Liver (tissue), 9 donors: ENCODE results near the gene ST7L. TPM values are rescaled to one million over a fixed set of nuclear protein-coding genes. Genes with fewer than 3 reads are reported as not detected.

Experiments
- DNase-seq: peaks from one replicate; pipeline ENCODE4 v3.0.0-alpha.2; 2017; ENCODE audit warnings: low spot score
- H3K27ac ChIP-seq, 2 donors: one replicate each; pipeline ENCODE4 v1.7.0; 2013; ENCODE audit warnings: inconsistent platforms in 2 of 2, low read length in 2 of 2, control low read depth in 1 of 2, low read depth in 1 of 2, mild to moderate bottlenecking in 1 of 2
- H3K27me3 ChIP-seq, 4 donors: one replicate each; pipeline versions ENCODE4 v1.6.1 to v1.7.0; 2013; ENCODE audit warnings: low read length in 3 of 4, inconsistent platforms in 1 of 4, mild to moderate bottlenecking in 1 of 4, moderate library complexity in 1 of 4; ENCODE audit not compliant: control insufficient read depth in 4 of 4, insufficient read depth in 4 of 4
- H3K36me3 ChIP-seq, 4 donors: one replicate each; pipeline versions ENCODE4 v1.6.1 to v1.7.0; 2013; ENCODE audit warnings: low read length in 3 of 4, mild to moderate bottlenecking in 3 of 4, low read depth in 1 of 4, moderate library complexity in 1 of 4; ENCODE audit not compliant: control insufficient read depth in 4 of 4, insufficient read depth in 3 of 4
- H3K4me1 ChIP-seq, 4 donors: one replicate each; pipeline versions ENCODE4 v1.6.1 to v1.7.0; 2013; ENCODE audit warnings: low read length in 3 of 4, mild to moderate bottlenecking in 3 of 4, moderate library complexity in 1 of 4; ENCODE audit not compliant: control insufficient read depth in 4 of 4, insufficient read depth in 4 of 4
- H3K4me3 ChIP-seq, 3 donors: one replicate each; pipeline versions ENCODE4 v1.6.1 to v1.7.0; 2013; ENCODE audit warnings: low read length in 3 of 3, control low read depth in 1 of 3, low read depth in 1 of 3, mild to moderate bottlenecking in 1 of 3
- H3K9ac ChIP-seq, 2 donors: one replicate each; pipeline ENCODE4 v1.7.0; 2013; ENCODE audit warnings: low read length in 2 of 2, mild to moderate bottlenecking in 2 of 2, moderate library complexity in 2 of 2, control low read depth in 1 of 2, low read depth in 1 of 2
- H3K9me3 ChIP-seq, 4 donors: one replicate each; pipeline versions ENCODE4 v1.6.1 to v1.7.0; 2013; ENCODE audit warnings: low read length in 3 of 4; ENCODE audit not compliant: control insufficient read depth in 4 of 4
- EGR1 ChIP-seq, 2 donors: IDR thresholded peaks; 2 replicates each; pipeline ENCODE4 v1.6.1; 2016 to 2018; ENCODE audit warnings: antibody characterized with exemption in 2 of 2, low read depth in 2 of 2
- FOXA2 ChIP-seq: IDR thresholded peaks from 2 replicates; pipeline ENCODE4 v1.6.1; 2016; ENCODE audit warnings: antibody characterized with exemption
- GABPA ChIP-seq, 2 donors: IDR thresholded peaks in 1 of 2; conservative IDR thresholded peaks in 1 of 2; 2 replicates each; pipeline ENCODE4 v1.6.1; 2016; ENCODE audit warnings: antibody characterized with exemption in 2 of 2, mild to moderate bottlenecking in 1 of 2, moderate library complexity in 1 of 2
- HNF4A ChIP-seq, 2 donors: conservative IDR thresholded peaks; 2 replicates each; pipeline ENCODE4 v1.6.1; 2016; ENCODE audit warnings: antibody characterized with exemption in 2 of 2, mild to moderate bottlenecking in 2 of 2
- HNF4G ChIP-seq: IDR thresholded peaks from 2 replicates; pipeline ENCODE4 v1.6.1; 2016; ENCODE audit warnings: antibody characterized with exemption
- JUND ChIP-seq, 2 donors: IDR thresholded peaks; 2 replicates each; pipeline ENCODE4 v1.6.1; 2016; ENCODE audit warnings: antibody characterized with exemption in 2 of 2
- NR2F2 ChIP-seq: IDR thresholded peaks from 2 replicates; pipeline ENCODE4 v1.6.1; 2016; ENCODE audit warnings: antibody characterized with exemption
- RAD21 ChIP-seq, 2 donors: IDR thresholded peaks; 2 replicates each; pipeline ENCODE4 v1.6.1; 2016; ENCODE audit warnings: antibody characterized with exemption in 2 of 2, mild to moderate bottlenecking in 2 of 2
- SP1 ChIP-seq: IDR thresholded peaks from 2 replicates; pipeline ENCODE4 v1.6.1; 2018; ENCODE audit warnings: antibody characterized with exemption, mild to moderate bottlenecking
- TAF1 ChIP-seq: conservative IDR thresholded peaks from 2 replicates; pipeline ENCODE4 v1.6.1; 2016; ENCODE audit warnings: antibody characterized with exemption, mild to moderate bottlenecking
- YY1 ChIP-seq: IDR thresholded peaks from 2 replicates; pipeline ENCODE4 v1.6.1; 2016; ENCODE audit warnings: antibody characterized with exemption, mild to moderate bottlenecking
- WGBS: extraction: QIAGEN DNeasy Blood & Tissue Kit; methylation state at CpG from one replicate; pipeline ENCODE4 v1.1.7; 2013; 5-methylcytosine and 5-hydroxymethylcytosine counted together
- polyA plus RNA-seq, 2 donors: library from polyadenylated mRNA; stranded (reverse) in 1 of 2; unstranded in 1 of 2; fragments of 200-250 nt in 1 of 2; fragments of >200 nt in 1 of 2; fragmentation: Nextera tagmentation in 1 of 2; extraction: Ambion mirVana in 1 of 2; gene quantifications; one replicate each; pipeline versions ENCODE4 v1.2.1 to v1.2.3, GENCODE V29; 2013 to 2015
- total RNA-seq, 2 donors: library from RNA; depleted of rRNA; stranded (reverse); fragments of >200 nt; gene quantifications; one replicate each; pipeline ENCODE4 v1.2.3, GENCODE V29; 2014
- TF ChIP-seq, protein P1 (sequence below): IDR thresholded peaks from 2 replicates; pipeline ENCODE4 v1.6.1; 2016; ENCODE audit warnings: antibody characterized with exemption
- TF ChIP-seq, protein P2 (sequence below): IDR thresholded peaks from 2 replicates; pipeline ENCODE4 v1.6.1; 2016; ENCODE audit warnings: antibody characterized with exemption
- TF ChIP-seq, protein P3 (sequence below): IDR thresholded peaks from 2 replicates; pipeline ENCODE4 v1.6.1; 2016; ENCODE audit warnings: antibody characterized with exemption
- TF ChIP-seq, protein P4 (sequence below): fragments of 150-350 bp; IDR thresholded peaks from 2 replicates; pipeline ENCODE4 v1.5.1; 2017; ENCODE audit warnings: improper control_type of control experiment, low read depth, low read length; ENCODE audit not compliant: missing input control
- TF ChIP-seq, protein P5 (sequence below): IDR thresholded peaks from 2 replicates; pipeline ENCODE4 v1.6.1; 2016; ENCODE audit warnings: antibody characterized with exemption, mild to moderate bottlenecking
- donor health status: healthy.
- donor health status: healthy.
- donor health status: healthy.
- donor health status: healthy.
- donor health status: healthy.

The ST7L gene
- total and polyA plus RNA-seq, 4 donors: 4.9 to 13.6 (median 9.5) TPM

DNA sequence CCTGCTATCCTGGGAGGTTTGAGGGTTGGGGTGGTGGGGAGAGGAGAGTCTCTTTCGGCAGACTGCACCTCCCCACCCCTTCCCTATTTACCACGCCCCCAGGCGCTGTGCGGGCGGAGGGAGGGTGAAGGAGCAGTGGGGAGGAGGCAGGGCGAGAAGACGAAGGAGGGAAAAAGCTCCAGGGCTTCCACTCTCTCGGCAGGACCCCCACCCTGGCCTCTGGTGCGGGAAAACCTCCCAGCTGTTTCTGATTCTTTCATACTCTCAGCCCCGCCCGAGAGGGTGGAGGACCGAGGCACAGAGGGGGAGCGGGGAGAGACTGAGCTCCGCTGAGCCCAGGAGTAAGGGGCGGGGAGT is 111.0 kb downstream of the ST7L start (continued):
- TF ChIP-seq, protein P1, sequence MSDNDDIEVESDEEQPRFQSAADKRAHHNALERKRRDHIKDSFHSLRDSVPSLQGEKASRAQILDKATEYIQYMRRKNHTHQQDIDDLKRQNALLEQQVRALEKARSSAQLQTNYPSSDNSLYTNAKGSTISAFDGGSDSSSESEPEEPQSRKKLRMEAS: no peak
- no peak for TF ChIP-seq GABPA (IDR thresholded peaks at IDR 0.05 in 1 of 2, conservative IDR thresholded peaks at IDR 0.05 in 1 of 2)

DNA sequence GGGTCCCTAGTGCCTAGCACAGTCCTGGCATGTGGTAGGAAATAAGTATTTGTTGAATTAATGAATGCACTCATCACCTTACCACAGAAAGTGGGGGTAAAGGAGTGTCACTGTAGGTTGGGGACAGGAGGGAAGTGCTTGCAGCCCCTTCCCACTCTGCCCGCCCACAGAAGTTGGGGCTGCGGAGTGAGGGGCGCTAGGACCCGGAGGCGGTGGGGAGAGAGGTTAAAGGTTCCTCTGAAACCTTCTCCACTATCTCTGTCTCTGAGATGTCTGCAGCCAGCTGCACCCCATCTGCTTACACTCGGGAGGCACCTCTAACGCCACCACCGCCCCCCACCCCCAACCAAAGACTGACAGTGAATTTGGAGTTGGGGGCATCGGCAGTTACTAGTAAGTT is 111.6 kb downstream of the ST7L start:
- no peaks in the 10 kb centered on the region for H3K9me3 ChIP-seq
- TF ChIP-seq FOXA2: no peak
- TF ChIP-seq, protein P2, sequence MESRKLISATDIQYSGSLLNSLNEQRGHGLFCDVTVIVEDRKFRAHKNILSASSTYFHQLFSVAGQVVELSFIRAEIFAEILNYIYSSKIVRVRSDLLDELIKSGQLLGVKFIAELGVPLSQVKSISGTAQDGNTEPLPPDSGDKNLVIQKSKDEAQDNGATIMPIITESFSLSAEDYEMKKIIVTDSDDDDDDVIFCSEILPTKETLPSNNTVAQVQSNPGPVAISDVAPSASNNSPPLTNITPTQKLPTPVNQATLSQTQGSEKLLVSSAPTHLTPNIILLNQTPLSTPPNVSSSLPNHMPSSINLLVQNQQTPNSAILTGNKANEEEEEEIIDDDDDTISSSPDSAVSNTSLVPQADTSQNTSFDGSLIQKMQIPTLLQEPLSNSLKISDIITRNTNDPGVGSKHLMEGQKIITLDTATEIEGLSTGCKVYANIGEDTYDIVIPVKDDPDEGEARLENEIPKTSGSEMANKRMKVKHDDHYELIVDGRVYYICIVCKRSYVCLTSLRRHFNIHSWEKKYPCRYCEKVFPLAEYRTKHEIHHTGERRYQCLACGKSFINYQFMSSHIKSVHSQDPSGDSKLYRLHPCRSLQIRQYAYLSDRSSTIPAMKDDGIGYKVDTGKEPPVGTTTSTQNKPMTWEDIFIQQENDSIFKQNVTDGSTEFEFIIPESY: no peak
- TF ChIP-seq NR2F2: no peak
- no peak for TF ChIP-seq RAD21 (IDR thresholded peaks at IDR 0.05)
- TF ChIP-seq EGR1 (IDR thresholded peaks at IDR 0.05; ENCODE audit: low read depth in 2 of 2): no peak
- no peak for TF ChIP-seq TAF1
- no peak for TF ChIP-seq JUND (IDR thresholded peaks at IDR 0.05)
- TF ChIP-seq SP1: no peak
- TF ChIP-seq, protein P3, sequence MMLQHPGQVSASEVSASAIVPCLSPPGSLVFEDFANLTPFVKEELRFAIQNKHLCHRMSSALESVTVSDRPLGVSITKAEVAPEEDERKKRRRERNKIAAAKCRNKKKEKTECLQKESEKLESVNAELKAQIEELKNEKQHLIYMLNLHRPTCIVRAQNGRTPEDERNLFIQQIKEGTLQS: no peak
- TF ChIP-seq HNF4G: no peak
- TF ChIP-seq, protein P4, sequence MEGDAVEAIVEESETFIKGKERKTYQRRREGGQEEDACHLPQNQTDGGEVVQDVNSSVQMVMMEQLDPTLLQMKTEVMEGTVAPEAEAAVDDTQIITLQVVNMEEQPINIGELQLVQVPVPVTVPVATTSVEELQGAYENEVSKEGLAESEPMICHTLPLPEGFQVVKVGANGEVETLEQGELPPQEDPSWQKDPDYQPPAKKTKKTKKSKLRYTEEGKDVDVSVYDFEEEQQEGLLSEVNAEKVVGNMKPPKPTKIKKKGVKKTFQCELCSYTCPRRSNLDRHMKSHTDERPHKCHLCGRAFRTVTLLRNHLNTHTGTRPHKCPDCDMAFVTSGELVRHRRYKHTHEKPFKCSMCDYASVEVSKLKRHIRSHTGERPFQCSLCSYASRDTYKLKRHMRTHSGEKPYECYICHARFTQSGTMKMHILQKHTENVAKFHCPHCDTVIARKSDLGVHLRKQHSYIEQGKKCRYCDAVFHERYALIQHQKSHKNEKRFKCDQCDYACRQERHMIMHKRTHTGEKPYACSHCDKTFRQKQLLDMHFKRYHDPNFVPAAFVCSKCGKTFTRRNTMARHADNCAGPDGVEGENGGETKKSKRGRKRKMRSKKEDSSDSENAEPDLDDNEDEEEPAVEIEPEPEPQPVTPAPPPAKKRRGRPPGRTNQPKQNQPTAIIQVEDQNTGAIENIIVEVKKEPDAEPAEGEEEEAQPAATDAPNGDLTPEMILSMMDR: no peak
- TF ChIP-seq, protein P1: no peak
- TF ChIP-seq, protein P5, sequence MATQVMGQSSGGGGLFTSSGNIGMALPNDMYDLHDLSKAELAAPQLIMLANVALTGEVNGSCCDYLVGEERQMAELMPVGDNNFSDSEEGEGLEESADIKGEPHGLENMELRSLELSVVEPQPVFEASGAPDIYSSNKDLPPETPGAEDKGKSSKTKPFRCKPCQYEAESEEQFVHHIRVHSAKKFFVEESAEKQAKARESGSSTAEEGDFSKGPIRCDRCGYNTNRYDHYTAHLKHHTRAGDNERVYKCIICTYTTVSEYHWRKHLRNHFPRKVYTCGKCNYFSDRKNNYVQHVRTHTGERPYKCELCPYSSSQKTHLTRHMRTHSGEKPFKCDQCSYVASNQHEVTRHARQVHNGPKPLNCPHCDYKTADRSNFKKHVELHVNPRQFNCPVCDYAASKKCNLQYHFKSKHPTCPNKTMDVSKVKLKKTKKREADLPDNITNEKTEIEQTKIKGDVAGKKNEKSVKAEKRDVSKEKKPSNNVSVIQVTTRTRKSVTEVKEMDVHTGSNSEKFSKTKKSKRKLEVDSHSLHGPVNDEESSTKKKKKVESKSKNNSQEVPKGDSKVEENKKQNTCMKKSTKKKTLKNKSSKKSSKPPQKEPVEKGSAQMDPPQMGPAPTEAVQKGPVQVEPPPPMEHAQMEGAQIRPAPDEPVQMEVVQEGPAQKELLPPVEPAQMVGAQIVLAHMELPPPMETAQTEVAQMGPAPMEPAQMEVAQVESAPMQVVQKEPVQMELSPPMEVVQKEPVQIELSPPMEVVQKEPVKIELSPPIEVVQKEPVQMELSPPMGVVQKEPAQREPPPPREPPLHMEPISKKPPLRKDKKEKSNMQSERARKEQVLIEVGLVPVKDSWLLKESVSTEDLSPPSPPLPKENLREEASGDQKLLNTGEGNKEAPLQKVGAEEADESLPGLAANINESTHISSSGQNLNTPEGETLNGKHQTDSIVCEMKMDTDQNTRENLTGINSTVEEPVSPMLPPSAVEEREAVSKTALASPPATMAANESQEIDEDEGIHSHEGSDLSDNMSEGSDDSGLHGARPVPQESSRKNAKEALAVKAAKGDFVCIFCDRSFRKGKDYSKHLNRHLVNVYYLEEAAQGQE: no peak
- TF ChIP-seq YY1: no peak
- TF ChIP-seq GABPA (IDR thresholded peaks at IDR 0.05 in 1 of 2, conservative IDR thresholded peaks at IDR 0.05 in 1 of 2): no peak
- no peak for TF ChIP-seq HNF4A (conservative IDR thresholded peaks at IDR 0.05)
- no peak for DNase-seq
- H3K27me3 ChIP-seq: peaks cover 0 to 27% (median 7%) of the 10 kb centered on the region in 4 donors
- no peak overlapping the region for H3K4me3 ChIP-seq
- H3K4me1 ChIP-seq: peaks cover 16 to 20% (median 18%) of the 10 kb centered on the region in 4 donors
- no peaks in the 10 kb centered on the region for H3K36me3 ChIP-seq
- WGBS: 66% methylated on average over 9 of the region's 9 CpGs
- H3K27ac ChIP-seq: no peak overlapping the region
- no peak overlapping the region for H3K9ac ChIP-seq
